IMR-90 (cell line): ENCODE measurements around the gene SELENOS. TPM values are rescaled to one million over a fixed set of nuclear protein-coding genes. Genes with fewer than 3 reads are reported as not detected.

ENCODE experiments used
- ATAC-seq: fragments of 200-7000 bp; cut with Tn5 transposase; 2 replicates; pipeline ENCODE4 v1.9.1; 2020; ENCODE audit warnings: low read depth, mild to moderate bottlenecking, moderate library complexity
- BruUV-seq: library from RNA; stranded (reverse); fragments of 400-500 nt; replicated peaks from 2 replicates; lab custom pipeline; 2021; lab: Mats Ljungman, UMichigan
- CTCF ChIA-PET: fragments of 300-600 bp; formaldehyde crosslinking; extraction: SDS; loops from one replicate; lab custom pipeline; 2021; ENCODE audit warnings: antibody characterized with exemption; lab: Yijun Ruan, JAX
- POLR2A ChIA-PET: fragments of 300-600 bp; sonication (Branson Sonifier 250); formaldehyde crosslinking; loops from one replicate; lab custom pipeline; 2022; ENCODE audit warnings: antibody characterized with exemption; ENCODE audit not compliant: unreplicated experiment; lab: Charles Lee
- DNase-seq: peaks from one replicate; pipeline ENCODE4 v3.0.0; 2013
- H2AFZ ChIP-seq: replicated peaks from 2 replicates; pipeline ENCODE3; 2013; ENCODE audit warnings: low read length, mild to moderate bottlenecking; ENCODE audit not compliant: poor library complexity
- H2AK5ac ChIP-seq: 2 replicates; pipeline ENCODE4 v1.6.1; 2013; ENCODE audit warnings: low read depth, low read length, inconsistent platforms
- H2AK9ac ChIP-seq: replicated peaks from 2 replicates; pipeline ENCODE3; 2013; ENCODE audit warnings: mild to moderate bottlenecking, low read depth, low read length, moderate library complexity; ENCODE audit not compliant: poor library complexity
- H2BK120ac ChIP-seq: 2 replicates; pipeline ENCODE4 v1.6.1; 2013; ENCODE audit warnings: low read depth, low read length, inconsistent platforms
- H2BK15ac ChIP-seq: 3 replicates; pipeline ENCODE4 v1.6.1; 2013; ENCODE audit warnings: low read depth, low read length, inconsistent platforms
- H2BK20ac ChIP-seq: 2 replicates; pipeline ENCODE4 v1.6.1; 2013; ENCODE audit warnings: low read depth, mild to moderate bottlenecking, inconsistent platforms, low read length, moderate library complexity
- H2BK5ac ChIP-seq: 2 replicates; pipeline ENCODE4 v1.6.1; 2013; ENCODE audit warnings: mild to moderate bottlenecking, low read depth, low read length, inconsistent platforms; ENCODE audit not compliant: poor library complexity, severe bottlenecking
- H3K14ac ChIP-seq: replicated peaks from 2 replicates; pipeline ENCODE4 v1.6.1; 2013; ENCODE audit warnings: low read depth, low read length, inconsistent platforms
- H3K18ac ChIP-seq: 2 replicates; pipeline ENCODE4 v1.6.1; 2013; ENCODE audit warnings: low read depth, low read length, control low read depth
- H3K23ac ChIP-seq: 2 replicates; pipeline ENCODE4 v1.6.1; 2013; ENCODE audit warnings: low read depth, low read length, inconsistent platforms
- H3K27ac ChIP-seq: 2 replicates; pipeline ENCODE4 v1.5.1; 2013; ENCODE audit warnings: mild to moderate bottlenecking, control low read depth, low read length; ENCODE audit not compliant: insufficient read depth
- H3K27me3 ChIP-seq: 2 replicates; pipeline ENCODE4 v1.6.1; 2013; ENCODE audit warnings: low read length; ENCODE audit not compliant: control insufficient read depth, insufficient read depth
- H3K36me3 ChIP-seq: 2 replicates; pipeline ENCODE4 v1.6.1; 2013; ENCODE audit warnings: low read length, mixed read lengths; ENCODE audit not compliant: control insufficient read depth, insufficient read depth
- H3K4ac ChIP-seq: 2 replicates; pipeline ENCODE4 v1.6.1; 2013; ENCODE audit warnings: low read depth, low read length, inconsistent platforms
- H3K4me1 ChIP-seq: 2 replicates; pipeline ENCODE4 v1.6.1; 2013; ENCODE audit warnings: low read length, mixed read lengths; ENCODE audit not compliant: control insufficient read depth, insufficient read depth
- H3K4me2 ChIP-seq: 2 replicates; pipeline ENCODE4 v1.6.1; 2013; ENCODE audit warnings: low read depth, mild to moderate bottlenecking, control low read depth, low read length, moderate library complexity
- H3K4me3 ChIP-seq: 2 replicates; pipeline ENCODE4 v1.5.1; 2013; ENCODE audit warnings: low read depth, mild to moderate bottlenecking, control low read depth, low read length, moderate library complexity; ENCODE audit not compliant: insufficient read depth
- H3K56ac ChIP-seq: 2 replicates; pipeline ENCODE4 v1.6.1; 2013; ENCODE audit warnings: low read length, inconsistent platforms; ENCODE audit not compliant: insufficient read depth; ENCODE audit errors: extremely low read depth
- H3K79me1 ChIP-seq, 2 experiments: 2 replicates each; pipeline ENCODE4 v1.6.1; 2013; ENCODE audit warnings: low read length in 2 of 2, inconsistent platforms in 1 of 2, low read depth in 1 of 2
- H3K9ac ChIP-seq: 2 replicates; pipeline ENCODE4 v1.6.1; 2013; ENCODE audit warnings: low read depth, low read length, control low read depth
- H3K9me1 ChIP-seq: 2 replicates; pipeline ENCODE4 v1.6.1; 2013; ENCODE audit warnings: low read length, inconsistent platforms; ENCODE audit not compliant: insufficient read depth
- H3K9me3 ChIP-seq: 2 replicates; pipeline ENCODE4 v1.6.1; 2013; ENCODE audit warnings: low read length; ENCODE audit not compliant: control insufficient read depth, insufficient read depth
- H4K20me1 ChIP-seq: 2 replicates; pipeline ENCODE4 v1.6.1; 2013; ENCODE audit warnings: low read length, inconsistent platforms; ENCODE audit not compliant: insufficient read depth
- H4K5ac ChIP-seq: 2 replicates; pipeline ENCODE4 v1.6.1; 2013; ENCODE audit warnings: mild to moderate bottlenecking, low read depth, low read length, control low read depth
- H4K8ac ChIP-seq, 2 experiments: 2 replicates each; pipeline ENCODE4 v1.6.1; 2013; ENCODE audit warnings: low read depth in 2 of 2, low read length in 2 of 2, control low read depth in 1 of 2, inconsistent platforms in 1 of 2
- H4K91ac ChIP-seq: 2 replicates; pipeline ENCODE4 v1.6.1; 2013; ENCODE audit warnings: low read depth, low read length, inconsistent platforms; ENCODE audit not compliant: insufficient read depth
- BHLHE40 ChIP-seq: fragments of 150-350 bp; IDR thresholded peaks from 2 replicates; pipeline ENCODE4 v1.6.1; 2016; ENCODE audit warnings: mild to moderate bottlenecking, low read depth, low read length
- CHD1 ChIP-seq: IDR thresholded peaks from 2 replicates; pipeline ENCODE4 v1.6.1; 2012; ENCODE audit warnings: low read depth, low read length, improper control_type of control experiment
- FOS ChIP-seq: fragments of 150-350 bp; IDR thresholded peaks from 2 replicates; pipeline ENCODE4 v1.6.1; 2016; ENCODE audit warnings: low read depth, low read length
- MXI1 ChIP-seq: IDR thresholded peaks from 2 replicates; pipeline ENCODE4 v1.6.1; 2012; ENCODE audit warnings: low read depth, mild to moderate bottlenecking, low read length, moderate library complexity, borderline replicate concordance
- NFE2L2 ChIP-seq: fragments of 150-350 bp; IDR thresholded peaks from 2 replicates; pipeline ENCODE4 v1.6.1; 2016; ENCODE audit warnings: low read depth, mild to moderate bottlenecking, low read length
- RCOR1 ChIP-seq: IDR thresholded peaks from 2 replicates; pipeline ENCODE4 v1.6.1; 2012; ENCODE audit warnings: mild to moderate bottlenecking, low read length, improper control_type of control experiment; ENCODE audit not compliant: insufficient replicate concordance
- RFX5 ChIP-seq: IDR thresholded peaks from 2 replicates; pipeline ENCODE4 v1.8.0; 2012; ENCODE audit warnings: low read depth, mild to moderate bottlenecking, low read length, moderate library complexity
- SMC3 ChIP-seq: fragments of 150-350 bp; IDR thresholded peaks from 2 replicates; pipeline ENCODE4 v1.6.1; 2016; ENCODE audit warnings: low read depth, mild to moderate bottlenecking, antibody characterized with exemption, low read length, moderate library complexity
- WGBS, 2 experiments: methylation state at CpG; one replicate each; pipeline versions ENCODE4 v1.1.5 to v1.1.7; 2013; ENCODE audit warnings: missing lambda C conversion rate in 2 of 2; ENCODE audit not compliant: insufficient read length in 1 of 2; ENCODE audit errors: extremely low coverage in 2 of 2; 5-methylcytosine and 5-hydroxymethylcytosine counted together
- dilution Hi-C: fragments of 300-500 bp; cut with HindIII; formaldehyde crosslinking; loops from one replicate; pipeline ENCODE4 v1.14.3; 2018; ENCODE audit warnings: low sequenced_read_pairs; ENCODE audit not compliant: unreplicated experiment
- in situ Hi-C: fragments of 300-500 bp; cut with MboI; formaldehyde crosslinking; loops from 3 replicates; pipeline ENCODE4 v1.14.3; 2019; ENCODE audit warnings: low sequenced_read_pairs, inconsistent platforms, mixed read lengths
- intact Hi-C: fragments of 100-400 bp; cut with micrococcal nuclease; formaldehyde crosslinking; loops from 2 replicates; pipeline ENCODE4 v1.10.0; 2022
- polyA plus RNA-seq, 3 experiments: library from polyadenylated mRNA; depleted of rRNA; stranded (reverse); fragments of >200 nt; gene quantifications; 2 replicates each; pipeline ENCODE4 v1.2.3, GENCODE V29; 2012; ENCODE audit warnings: low replicate concordance in 1 of 3
- total RNA-seq: library from RNA; depleted of rRNA; stranded (reverse); fragments of >200 nt; gene quantifications from 2 replicates; pipeline ENCODE4 v1.2.3, GENCODE V29; 2012
- TF ChIP-seq, protein P1 (sequence below): fragments of 150-350 bp; IDR thresholded peaks from 2 replicates; pipeline ENCODE4 v1.6.1; 2017; ENCODE audit warnings: mild to moderate bottlenecking, antibody characterized with exemption, low read length, low read depth
- TF ChIP-seq, protein P2 (sequence below): fragments of 150-350 bp; IDR thresholded peaks from 2 replicates; pipeline ENCODE4 v1.6.1; 2016; ENCODE audit warnings: low read depth, mild to moderate bottlenecking, low read length, moderate library complexity, borderline replicate concordance

The SELENOS gene
- total and polyA plus RNA-seq, 2 of the 4 experiments (the other 2 are of a cell fraction) = 39.8 to 77.1 TPM

DNA sequence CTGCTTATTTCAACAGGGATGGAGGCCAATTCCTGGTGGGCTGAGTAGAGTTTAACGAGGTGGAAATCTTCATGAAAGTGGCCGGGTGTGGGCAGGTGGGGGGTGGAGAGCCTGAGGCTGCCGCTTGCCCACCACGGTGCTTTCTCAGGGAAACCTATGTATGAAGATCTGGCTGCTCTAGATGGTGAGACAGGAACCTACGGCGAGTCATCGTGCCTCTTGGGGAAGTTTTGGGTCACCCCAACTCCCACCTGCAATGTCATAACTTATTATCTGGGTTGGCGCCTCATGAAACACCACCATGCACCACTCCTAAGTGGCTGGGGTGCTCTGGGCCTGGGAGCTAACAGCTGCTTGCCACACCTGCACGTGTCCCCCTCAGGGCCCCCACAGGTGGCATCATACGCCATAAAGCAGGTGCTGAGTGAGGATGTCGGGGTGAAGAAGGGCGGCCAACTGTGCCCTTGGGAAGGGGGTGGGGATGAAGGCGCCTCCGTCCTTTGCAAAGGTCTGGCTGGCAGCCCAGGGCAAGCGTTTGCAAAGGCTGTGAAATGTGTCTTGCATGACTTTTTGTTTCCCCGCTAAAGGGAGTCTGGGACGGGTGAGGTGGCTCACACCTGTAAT, 45.7 kb upstream of the SELENOS start:
- dilution Hi-C loops = no loop called here
- Histone ChIP-seq H4K91ac (no peak overlapping the region), H2AK5ac (no peak overlapping the region), H4K5ac (no peak overlapping the region), H3K4me3 (no peak overlapping the region), H3K9me3 (no peaks in the 10 kb centered on the region), H2BK15ac (no peak overlapping the region), H3K27me3 (peaks cover 44% of the 10 kb centered on the region), H2BK5ac (no peak overlapping the region), H2BK20ac (no peak overlapping the region), H3K9me1 (no peaks in the 10 kb centered on the region), H3K23ac (no peak overlapping the region), H3K79me1 (no peaks in the 10 kb centered on the region), H4K20me1 (no peaks in the 10 kb centered on the region), H3K36me3 (no peaks in the 10 kb centered on the region), H3K56ac (no peak overlapping the region), H3K18ac (no peak overlapping the region), H3K14ac (no peak overlapping the region), H2BK120ac (no peak overlapping the region), H3K4ac (no peak overlapping the region), H3K4me1 (no peaks in the 10 kb centered on the region), H2AK9ac (no peak overlapping the region), H3K27ac (no peak overlapping the region), H3K4me2 (no peak overlapping the region), H2AFZ (no peak overlapping the region), H4K8ac (no peak overlapping the region), H3K9ac (no peak overlapping the region)
- in situ Hi-C loops = no loop called here
- 20% methylated on average over 1 of the region's 17 CpGs; no CpG with 5 or more reads in 1 of the 2 experiments for WGBS, 2 experiments
- TF ChIP-seq RFX5 = no peak
- no peak for TF ChIP-seq NFE2L2
- no peak for TF ChIP-seq RCOR1
- TF ChIP-seq CHD1 = no peak
- no peak for TF ChIP-seq FOS
- TF ChIP-seq SMC3 = no peak
- TF ChIP-seq, protein P1, sequence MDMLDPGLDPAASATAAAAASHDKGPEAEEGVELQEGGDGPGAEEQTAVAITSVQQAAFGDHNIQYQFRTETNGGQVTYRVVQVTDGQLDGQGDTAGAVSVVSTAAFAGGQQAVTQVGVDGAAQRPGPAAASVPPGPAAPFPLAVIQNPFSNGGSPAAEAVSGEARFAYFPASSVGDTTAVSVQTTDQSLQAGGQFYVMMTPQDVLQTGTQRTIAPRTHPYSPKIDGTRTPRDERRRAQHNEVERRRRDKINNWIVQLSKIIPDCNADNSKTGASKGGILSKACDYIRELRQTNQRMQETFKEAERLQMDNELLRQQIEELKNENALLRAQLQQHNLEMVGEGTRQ = no peak
- TF ChIP-seq MXI1 = no peak
- TF ChIP-seq, protein P2, sequence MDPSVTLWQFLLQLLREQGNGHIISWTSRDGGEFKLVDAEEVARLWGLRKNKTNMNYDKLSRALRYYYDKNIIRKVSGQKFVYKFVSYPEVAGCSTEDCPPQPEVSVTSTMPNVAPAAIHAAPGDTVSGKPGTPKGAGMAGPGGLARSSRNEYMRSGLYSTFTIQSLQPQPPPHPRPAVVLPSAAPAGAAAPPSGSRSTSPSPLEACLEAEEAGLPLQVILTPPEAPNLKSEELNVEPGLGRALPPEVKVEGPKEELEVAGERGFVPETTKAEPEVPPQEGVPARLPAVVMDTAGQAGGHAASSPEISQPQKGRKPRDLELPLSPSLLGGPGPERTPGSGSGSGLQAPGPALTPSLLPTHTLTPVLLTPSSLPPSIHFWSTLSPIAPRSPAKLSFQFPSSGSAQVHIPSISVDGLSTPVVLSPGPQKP = no peak
- no peak for TF ChIP-seq BHLHE40
- ChIA-PET CTCF (no interaction called here), POLR2A (no interaction called here)
- DNase-seq = no peak
- ATAC-seq = no peak
- intact Hi-C loops = no loop called here
- no TSS peak for BruUV-seq
